ENCODE results near the gene GUK1.

DNA sequence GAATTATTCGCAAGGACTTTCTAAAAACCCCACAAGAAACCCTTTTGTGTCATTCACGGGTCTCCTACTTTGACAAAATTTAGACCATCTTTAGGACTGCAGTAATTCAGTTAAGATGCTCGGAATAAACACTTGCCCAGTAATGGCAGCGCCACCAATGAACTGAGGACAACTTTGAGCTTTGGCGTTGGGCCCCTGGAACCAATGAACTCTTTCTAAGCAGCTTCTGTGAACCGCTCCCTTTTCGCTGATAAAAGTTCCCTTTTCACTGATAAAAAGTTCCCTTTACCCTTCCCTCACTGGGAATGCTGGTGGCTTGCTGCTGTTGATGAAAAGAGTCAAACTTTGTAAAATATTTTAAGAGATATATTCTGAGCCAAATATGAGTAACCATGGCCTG, 29.5 kb upstream of the GUK1 start:
- TF ChIP-seq EZH2 (IDR thresholded peaks at IDR 0.05; ENCODE audit: insufficient read depth, poor library complexity, severe bottlenecking) (no peak), EZH2phosphoT487 (IDR thresholded peaks at IDR 0.05; ENCODE audit: insufficient read depth, low read depth) (no peak)

Data from GM23248 (cell line).